ENCODE results near the gene ETV5.

ETV5 gene

GRCh38 chr3:186070550-186070949, 38.3 kb downstream of the ETV5 start:
- DNase-seq = no peak

- DNase-seq = no peak
Observed at GRCh38 chr3:186070133-186070532, 38.8 kb downstream of the ETV5 start.

- no peak for DNase-seq
Observed at GRCh38 chr3:186069199-186069598, 39.7 kb downstream of the ETV5 start.

GRCh38 chr3:186068243-186068552, 40.7 kb downstream of the ETV5 start:
- no peak for DNase-seq

- DNase-seq = no peak
Observed at GRCh38 chr3:186067360-186068242, 41.3 kb downstream of the ETV5 start.

GRCh38 chr3:186060222-186060621, 48.7 kb downstream of the ETV5 start:
- no peak for DNase-seq

GRCh38 chr3:186059192-186059591, 49.7 kb downstream of the ETV5 start:
- DNase-seq = no peak

GRCh38 chr3:186058225-186058624, 50.7 kb downstream of the ETV5 start:
- no peak for DNase-seq

- no peak for DNase-seq
Observed at GRCh38 chr3:186057594-186057993, 51.3 kb downstream of the ETV5 start.

- no peak for DNase-seq
Observed at GRCh38 chr3:186054792-186055352, 54.0 kb downstream of the ETV5 start.

GRCh38 chr3:186053954-186054791, 54.7 kb downstream of the ETV5 start:
- DNase-seq = peak in 13 of 56 donors; percentile 9 to 51 (median 25)

GRCh38 chr3:186052096-186052840, 56.6 kb downstream of the ETV5 start:
- no peak for DNase-seq

- DNase-seq = no peak
Observed at GRCh38 chr3:186049001-186049400, 59.9 kb downstream of the ETV5 start.

GRCh38 chr3:186048119-186048518, 60.8 kb downstream of the ETV5 start:
- no peak for DNase-seq

GRCh38 chr3:186046838-186047237, 62.1 kb downstream of the ETV5 start:
- no peak for DNase-seq

- DNase-seq = peak in 51 of 56 donors; percentile 16 to 91 (median 64)
Observed at GRCh38 chr3:186044968-186045367, 63.9 kb downstream of the ETV5 start.

GRCh38 chr3:186044427-186044826, 64.5 kb downstream of the ETV5 start:
- DNase-seq = peak in 3 of 56 donors; percentile 36 to 48 (median 41)

GRCh38 chr3:186042521-186043202, 66.2 kb downstream of the ETV5 start:
- no peak for DNase-seq

- no peak for DNase-seq
Observed at GRCh38 chr3:186042036-186042435, 66.9 kb downstream of the ETV5 start.

GRCh38 chr3:186038360-186038759, 70.5 kb downstream of the ETV5 start:
- no peak for DNase-seq

GRCh38 chr3:186035277-186035676, 73.6 kb downstream of the ETV5 start:
- DNase-seq = peak in 2 of 56 donors; percentile 17 to 23

Measured in amygdala (tissue), 56 donors.